Measurements from ENCODE around the gene SLC17A7.

SLC17A7 gene

DNA sequence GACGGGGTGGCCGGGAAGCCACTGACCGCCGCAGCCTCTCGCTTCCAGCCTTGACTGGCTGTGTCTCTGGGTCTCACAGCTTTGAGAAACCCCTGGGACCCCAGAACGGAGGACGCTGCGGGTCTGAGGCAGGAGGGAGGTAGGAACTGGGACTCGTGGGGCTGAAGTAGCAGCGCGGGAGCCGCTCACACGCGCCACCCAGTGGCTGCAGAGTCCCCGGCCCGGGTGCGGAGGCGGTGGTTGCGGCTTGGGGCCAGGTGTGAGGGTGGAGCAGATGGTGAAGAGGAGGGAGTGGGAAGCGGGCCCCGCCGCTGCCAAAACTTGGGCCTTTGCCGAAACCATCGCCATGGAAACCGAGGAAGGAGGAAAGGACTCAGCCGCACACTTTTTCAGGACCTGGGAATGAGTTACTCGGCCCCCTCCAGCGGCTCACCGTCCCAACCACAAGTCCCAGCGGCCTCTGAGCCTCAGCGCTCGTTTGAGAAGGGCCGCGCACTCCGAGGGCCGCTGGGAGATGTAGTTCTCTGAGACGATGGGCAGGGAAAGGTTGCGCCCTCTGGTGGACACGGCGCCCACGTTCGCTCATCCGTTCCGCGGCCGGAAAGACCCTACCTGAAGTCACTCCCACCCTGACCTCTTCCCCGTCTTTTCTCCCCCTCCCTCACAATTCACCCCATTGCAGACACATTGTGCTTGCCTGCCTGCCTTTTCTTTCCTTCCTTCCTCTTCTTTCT, 2.2 kb upstream of the SLC17A7 start:
- DNase-seq (ENCODE audit: low spot score): peak; percentile 94

DNA sequence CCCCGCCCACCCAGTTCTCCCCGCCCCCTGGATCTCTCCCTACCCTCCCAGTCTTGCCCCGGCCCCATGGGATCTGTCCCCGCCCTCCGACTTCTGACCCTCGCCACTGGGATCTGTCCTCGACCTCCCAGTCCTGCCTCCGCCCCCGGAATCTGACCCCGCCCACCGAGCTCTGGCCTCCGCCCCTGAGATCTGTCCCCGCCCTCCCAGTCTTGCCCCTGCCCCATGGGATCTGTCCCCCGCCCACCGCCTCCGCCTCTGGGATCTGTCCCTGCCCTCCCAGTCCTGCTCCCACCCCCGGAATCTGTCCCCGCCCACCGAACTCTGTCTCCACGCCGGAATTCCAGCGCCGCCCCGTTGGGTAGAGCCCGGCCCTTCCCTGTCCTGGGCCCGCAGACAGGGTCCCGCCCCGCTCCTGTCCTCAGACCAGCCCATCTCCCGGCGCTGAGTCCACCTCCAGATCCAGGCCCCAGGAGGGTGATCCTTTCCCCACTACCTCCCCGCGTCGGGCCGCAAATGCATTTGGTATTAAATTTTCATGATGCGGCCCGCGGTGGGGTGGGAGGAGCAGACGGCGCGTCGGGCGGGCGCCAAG, 1.5 kb upstream of the SLC17A7 start:
- peak; percentile 66 for DNase-seq (ENCODE audit: low spot score)

DNA sequence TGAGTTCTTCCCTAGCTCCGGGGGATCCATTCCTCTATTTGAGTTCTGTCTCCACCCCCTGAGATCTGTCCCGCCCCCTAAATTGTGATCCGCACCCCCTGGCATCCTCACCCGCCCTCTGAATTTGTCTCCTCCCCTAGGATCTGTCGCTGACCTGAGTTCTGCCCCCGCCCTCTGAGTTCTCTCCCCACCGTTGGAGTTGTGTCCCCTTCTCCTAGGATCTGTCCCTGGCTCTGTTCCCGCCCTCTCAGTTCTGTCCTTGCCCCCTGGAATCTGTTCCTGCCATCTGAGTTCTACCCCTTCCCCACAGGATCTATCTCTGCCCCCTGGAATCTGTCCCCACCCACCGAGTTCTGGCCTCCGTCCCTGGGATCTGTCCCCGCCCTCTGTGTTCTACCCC, 1.0 kb upstream of the SLC17A7 start:
- DNase-seq (ENCODE audit: low spot score): peak; percentile 55

DNA sequence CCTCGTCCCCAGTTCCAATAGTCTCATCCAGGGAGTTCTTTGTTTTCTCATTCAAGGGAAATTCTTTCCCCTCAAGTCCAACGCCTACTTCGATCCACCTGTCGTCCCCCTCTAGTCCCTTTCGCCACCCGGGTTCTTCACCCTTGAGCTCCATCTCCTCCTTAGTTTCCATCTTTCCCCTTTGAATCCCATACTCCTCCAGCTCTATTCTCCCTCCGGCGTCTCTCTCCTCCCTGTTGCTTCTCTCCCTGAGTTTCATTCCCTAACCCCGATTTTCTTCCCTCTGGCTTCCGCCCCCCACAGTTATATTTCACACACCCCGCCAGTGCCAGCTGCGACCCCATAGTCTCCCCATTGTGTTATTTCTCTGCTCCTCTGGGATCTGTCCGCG, 628 bp upstream of the SLC17A7 start:
- DNase-seq (ENCODE audit: low spot score): no peak

DNA sequence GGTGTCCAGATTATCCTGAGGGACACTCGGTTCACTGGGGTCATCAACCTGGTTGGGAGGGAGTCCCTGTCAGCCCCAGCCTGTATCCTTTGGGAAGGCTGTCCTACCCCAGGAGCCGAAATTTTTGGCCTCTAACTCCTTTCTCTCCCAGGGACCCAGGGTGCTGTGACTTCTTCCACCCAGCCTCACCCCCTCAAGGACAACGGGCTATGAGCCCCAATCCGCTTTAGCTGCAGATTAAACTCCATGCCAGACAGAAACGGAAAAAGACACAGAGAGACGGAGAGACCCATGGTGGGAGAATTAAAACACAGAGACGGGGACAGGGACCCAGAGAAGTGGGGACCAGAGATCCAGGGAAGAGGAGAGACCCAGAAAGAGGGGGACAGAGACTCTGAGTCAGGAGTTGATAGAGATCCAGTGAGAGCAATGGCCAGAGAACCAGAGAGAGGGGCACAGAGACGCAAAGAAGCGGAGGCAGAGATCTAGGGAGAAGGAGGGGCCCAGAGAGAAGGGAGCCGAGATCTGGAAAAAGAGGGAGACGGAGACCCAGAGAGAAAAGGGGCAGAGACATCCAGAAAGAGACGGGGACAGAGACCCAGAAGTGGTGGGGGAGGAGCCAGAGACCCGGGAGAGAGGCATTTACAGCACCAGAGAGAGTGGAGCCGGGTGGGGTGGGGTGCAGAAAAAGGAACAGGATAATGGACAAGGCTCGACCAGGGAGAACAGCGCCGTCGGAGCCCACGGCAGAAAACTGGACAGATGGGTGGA, 703 bp downstream of the SLC17A7 start:
- no peak for DNase-seq (ENCODE audit: low spot score)

DNA sequence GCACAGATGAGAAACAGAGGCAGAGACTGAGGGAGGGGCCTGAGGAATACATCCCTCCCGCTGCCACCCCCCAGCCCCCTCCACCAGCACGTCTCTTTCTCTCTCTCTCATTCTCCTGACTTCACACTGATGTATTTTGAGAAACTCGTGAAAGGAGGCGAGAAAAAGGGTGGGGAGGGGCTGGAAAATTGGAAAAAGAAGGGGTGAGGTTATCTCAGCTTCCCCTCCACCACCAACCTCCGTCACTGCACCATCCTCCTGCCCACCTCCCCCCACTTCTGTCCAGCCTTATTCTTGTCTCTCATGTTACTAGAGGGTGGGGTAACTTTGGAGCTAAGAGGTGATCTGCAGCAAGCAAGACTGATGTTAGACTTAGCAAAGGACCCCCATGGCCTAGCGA, 1.5 kb downstream of the SLC17A7 start:
- DNase-seq (ENCODE audit: low spot score): no peak

DNA sequence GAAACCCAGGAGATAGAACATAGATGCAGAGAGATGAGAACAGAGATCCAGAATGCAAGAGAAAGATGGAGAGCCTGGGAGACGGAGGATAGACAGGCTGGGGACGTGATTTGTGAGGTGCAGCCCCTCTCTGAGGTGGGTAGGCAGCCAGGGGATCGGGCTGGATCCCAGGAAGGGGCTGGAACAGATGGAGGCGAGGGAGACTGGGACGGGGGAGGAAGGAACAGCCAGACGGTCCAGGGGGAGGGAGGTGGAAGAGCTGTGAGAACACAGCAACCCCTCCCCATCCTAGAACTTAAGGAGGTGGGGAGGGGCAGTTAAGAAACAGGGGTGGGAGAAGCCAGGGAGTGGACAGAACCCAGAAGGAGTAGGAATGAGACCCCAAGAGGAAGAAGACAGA, 3.1 kb downstream of the SLC17A7 start:
- no peak for DNase-seq (ENCODE audit: low spot score)

DNA sequence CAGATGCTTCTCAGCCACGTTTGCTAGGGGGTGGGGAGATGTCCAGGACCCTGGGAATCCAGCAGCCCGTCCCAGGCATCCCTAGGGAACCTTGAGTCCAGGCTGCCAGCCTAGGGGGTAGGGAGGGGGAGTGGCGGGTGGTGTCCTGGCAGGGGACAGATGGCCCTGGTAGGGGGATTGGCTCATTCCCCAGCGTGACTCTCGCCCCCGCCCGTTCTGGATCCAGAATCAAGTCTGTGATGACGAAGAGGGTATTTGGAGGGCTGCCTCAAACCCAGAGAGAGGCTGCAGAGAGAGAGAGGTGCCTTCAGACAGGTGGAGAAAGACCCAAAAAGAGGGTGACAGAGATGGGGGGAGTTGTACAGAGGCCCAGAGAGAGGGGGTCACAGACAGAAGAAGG, 4.1 kb downstream of the SLC17A7 start:
- no peak for DNase-seq (ENCODE audit: low spot score)

DNA sequence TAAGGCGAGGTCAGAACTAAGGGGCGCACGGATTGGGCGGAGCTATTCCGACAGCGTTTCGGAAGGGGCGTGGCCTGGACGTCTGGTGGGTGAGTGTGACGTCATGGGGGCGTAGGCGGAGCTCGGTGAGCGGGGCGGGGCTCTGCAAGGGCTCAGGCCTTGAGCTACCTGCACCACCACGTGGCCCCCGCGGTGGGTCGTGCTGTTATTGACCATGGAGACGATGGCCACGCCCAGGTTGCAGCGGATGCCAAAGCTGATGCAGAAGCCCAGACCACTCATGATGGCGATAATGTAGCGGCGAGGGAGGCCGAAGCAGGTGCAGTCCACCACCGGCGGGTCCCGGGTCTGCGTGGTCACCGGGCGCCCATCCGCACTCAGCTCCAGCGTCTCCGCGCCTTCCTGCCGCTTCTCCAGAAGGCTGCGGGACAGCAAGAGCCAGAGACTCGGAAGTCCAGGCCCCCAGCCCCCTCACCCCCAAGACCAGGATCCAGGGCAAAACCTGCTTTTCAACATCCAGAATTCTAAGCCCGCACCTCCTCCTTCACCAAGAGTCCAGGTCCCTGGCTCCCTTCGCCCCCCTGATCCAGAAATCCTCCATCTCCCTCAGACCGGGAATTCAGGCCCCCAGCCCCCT, 4.8 kb downstream of the SLC17A7 start:
- peak; percentile 67 for DNase-seq (ENCODE audit: low spot score)

DNA sequence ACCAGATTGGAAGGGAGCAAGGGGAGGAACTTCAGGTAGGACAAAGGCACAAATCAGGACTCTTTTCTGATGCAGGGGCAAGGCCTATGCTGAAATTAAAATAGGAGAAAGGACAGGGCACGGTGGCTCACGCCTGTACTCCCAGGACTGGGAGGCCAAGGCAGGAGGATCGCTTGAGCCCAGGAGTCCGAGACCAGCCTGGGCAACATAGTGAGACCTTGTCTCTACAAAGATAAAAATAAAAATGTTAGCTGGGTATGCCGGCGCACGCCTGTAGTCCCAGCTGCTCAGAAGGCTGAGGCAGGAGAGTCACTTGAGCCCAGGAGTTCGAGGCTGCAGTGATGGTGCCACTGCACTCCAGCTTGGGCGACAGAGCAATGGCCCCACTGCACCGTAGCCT, 5.7 kb downstream of the SLC17A7 start:
- DNase-seq (ENCODE audit: low spot score): no peak

DNA sequence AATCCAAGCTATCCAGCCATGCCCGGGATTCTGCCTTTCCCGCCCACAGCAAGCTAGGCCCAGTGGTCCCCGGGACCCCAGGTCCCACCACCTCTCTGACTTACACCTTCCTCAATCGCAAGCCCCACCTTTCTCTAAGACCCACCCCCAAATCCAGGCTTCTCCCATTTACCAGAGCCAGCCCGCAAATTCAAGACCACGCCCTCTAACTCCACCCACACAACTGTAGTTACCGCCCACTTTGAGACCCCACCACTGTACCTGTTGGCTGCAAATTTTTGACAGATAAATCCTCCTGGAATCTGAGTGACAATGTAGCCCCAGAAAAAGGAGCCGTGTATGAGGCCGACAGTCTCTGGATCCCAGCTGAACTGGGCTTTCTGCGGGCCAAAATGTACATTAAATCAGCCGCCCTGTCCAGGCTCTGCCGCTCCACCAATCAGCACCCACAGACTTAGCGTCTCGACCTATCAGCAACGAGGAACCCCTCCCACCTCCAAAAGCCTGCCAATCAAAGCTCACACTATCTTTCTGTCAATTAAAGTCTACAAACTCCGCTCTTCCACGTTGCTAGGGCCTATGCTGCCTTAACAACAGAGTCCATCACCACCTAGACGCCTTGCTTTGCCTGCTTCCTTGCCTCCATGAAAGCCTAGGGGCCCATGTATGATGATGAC, 6.3 kb downstream of the SLC17A7 start:
- DNase-seq (ENCODE audit: low spot score): peak; percentile 58

DNA sequence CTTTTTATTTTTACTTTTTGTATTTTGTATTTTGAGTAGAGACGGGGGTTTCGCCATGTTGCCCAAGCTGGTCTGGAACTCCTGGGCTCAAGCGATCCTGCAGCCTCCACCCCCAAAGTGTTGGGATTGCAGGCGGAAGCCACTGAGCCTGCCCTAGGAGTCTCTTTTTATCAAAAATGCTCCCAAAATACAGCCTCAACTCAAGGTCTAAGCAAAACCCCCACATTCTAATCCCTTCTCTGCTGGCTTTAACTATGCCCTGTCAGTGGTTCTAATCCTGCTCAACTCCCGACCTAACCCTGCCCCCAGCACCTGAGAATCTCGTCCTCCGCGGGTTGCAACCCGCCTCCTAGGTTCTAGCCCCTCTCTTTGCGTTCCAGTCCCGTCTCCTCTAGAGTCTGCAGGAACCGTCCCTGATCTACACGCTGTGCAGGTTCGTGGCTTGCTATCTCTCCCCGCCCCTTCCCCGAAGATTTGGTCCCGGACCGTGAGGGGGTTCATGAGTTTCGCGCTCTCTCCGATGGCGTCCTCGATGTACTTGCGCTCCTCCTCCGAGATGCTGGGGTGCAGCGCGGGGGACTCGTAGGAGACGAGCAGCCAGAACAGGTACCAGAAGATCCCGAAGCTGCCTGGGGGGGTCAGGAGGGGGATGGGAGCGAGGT, 8.0 kb downstream of the SLC17A7 start:
- no peak for DNase-seq (ENCODE audit: low spot score)

DNA sequence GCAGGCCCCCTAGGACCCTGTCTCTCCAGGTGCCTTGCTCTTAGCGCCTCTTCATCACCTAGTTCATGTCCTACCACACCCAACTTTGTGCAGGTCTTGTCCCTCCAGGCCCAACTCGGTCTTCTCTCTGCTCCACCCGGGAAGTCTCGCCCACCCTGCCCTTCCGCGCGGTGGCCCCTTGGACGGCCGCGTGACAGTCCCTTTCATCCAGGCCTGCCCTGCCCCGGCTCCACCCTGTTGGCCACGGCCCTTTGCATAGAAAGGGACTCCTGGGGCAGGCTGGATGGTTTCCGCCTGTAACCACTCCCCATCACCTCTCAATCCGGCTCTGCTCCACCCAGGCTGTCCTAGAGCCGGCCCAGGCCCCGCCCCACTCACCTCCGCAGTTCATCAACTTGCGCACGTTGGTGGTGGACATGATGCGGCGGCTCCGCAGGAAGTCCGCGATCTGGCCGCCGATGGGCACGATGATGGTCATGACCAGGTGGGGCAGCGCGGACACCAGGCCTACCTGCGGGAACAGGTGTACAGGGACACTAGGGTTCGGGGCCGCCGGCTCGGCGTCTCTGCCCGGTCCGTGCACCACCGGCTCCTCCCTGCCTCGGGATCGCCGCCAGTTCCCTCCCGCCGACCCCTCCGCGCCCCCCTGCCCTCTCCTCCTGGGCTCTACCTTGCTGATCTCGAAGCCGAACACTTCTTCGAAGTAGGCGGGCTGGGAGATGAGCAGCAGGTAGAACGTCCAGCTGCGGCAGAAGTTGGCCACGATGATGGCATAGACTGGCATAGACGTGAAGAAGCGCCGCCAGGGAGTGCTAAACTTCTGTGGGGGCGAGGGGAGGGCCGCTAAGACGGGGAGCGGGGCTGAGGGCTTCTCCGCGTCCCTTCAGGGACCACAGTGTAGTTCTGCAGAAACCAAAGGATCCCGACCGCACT, 8.9 kb downstream of the SLC17A7 start:
- no peak for DNase-seq (ENCODE audit: low spot score)

DNA sequence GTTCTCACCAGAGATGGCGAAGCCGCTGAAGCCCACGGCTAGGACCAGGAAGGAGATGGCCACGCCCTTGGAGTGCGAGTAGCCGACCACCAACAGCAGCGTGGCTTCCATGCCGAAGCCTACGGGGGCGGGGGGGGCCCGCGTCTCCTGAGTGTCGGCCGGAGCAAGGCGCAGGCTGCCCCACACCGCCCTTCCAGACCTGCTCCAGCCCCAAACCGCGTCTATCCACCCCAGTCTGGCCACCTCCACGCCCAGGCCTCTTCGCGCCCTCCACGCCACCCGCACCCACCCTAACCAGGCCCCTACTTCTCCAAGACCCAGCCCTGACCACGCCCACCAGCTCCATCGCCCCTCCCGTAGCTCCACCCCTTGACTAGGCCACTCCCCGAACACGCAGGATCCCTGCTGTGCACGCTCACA, 10.0 kb downstream of the SLC17A7 start:
- DNase-seq (ENCODE audit: low spot score): peak; percentile 56

DNA sequence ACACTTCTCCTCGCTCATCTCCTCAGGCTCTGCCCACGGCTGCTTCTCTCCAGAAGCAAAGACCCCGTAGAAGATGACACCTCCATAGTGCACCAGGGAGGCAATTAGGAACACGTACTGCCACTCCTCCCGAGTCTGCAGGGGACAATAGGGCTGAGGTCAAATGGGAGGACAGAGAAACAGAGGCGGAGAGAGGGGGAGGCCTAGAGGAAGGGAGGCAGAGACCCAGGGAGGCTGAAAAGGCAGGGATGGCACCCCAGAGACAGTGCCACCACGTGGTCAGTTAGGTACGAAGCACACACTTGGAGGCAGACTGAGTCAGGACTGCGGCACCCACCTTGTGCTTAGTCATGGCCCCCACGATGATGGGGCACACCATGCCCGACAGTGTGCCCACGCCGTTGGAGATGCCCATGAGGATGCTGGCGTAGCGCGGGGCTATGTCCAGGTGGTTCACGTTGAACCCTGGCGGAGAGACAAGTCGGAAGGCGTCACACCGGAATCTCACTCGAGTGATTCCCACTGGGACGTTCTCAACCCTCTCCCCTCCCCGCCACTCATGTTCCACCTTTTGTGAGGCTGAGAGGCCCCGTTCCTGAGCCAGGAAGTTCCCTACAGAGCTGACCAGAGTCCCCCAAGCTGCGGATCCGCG, 10.5 kb downstream of the SLC17A7 start:
- DNase-seq (ENCODE audit: low spot score): peak; percentile 64

DNA sequence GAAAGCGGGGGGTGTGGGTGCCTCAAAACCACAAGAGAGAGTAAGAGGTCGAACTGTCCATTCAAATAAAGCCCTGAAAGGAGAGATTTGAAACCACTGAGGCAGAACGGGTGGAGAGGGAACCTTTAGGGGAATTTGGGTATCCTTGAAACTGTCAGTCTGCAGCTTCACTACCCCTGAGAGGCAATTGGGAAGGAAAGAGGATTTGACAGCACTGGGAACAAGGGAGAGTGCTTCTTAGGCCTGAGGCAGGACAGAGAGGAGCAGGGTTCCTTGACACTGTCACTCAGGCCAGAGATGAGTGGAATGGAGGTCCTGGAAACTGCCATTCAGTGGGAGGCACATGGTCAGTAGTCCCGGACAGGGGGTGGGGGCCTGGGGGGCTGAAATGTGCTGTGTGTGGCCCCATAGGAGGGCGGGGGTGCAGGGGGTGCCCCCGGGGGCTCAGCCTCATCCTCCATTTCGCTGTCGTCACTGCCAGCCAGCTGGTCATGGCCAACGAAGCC, 11.1 kb downstream of the SLC17A7 start:
- DNase-seq (ENCODE audit: low spot score): no peak

DNA sequence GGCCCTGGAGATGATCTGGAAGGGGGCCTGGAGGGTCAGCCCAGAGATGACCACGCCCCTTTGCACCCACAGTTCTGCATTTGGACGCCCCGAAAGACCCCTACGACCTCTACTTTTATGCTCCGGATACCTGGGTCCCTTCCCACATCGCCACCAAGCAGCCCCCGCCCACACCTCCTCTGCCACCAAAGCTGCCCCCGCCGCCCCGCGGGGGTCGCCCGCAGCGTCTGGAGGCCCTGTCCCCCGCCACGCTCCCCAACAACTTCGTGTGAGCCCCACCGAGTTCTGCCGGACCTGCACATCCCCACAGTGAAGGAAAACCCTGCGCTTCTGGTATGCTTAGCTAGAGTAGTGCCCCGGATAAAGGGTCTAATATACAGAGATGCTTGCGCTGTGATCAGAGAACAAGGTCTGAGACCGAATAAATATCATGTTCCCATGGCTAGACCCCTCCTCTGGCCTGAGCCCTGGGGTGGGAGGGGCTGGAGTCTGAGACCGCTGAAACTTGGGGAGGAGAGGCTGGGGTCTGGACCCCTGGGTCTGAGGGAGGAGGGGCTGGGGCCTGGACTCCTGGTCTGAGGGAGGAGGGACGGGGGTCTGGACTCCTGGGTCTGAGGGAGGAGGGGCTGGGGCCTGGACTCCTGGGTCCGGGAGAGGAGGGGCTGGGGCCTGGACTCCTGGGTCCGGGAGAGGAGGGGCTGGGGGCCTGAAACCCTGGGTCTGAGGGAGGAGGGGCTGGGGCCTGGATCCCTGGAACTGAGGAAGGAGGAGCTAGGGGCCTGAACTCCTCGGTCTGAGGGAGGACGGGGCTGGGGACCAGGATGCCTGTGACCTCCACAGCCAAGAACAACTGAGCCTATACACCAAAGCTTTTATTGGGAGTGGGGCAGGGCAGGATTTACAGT, 12.5 kb downstream of the SLC17A7 start:
- DNase-seq (ENCODE audit: low spot score): no peak

DNA sequence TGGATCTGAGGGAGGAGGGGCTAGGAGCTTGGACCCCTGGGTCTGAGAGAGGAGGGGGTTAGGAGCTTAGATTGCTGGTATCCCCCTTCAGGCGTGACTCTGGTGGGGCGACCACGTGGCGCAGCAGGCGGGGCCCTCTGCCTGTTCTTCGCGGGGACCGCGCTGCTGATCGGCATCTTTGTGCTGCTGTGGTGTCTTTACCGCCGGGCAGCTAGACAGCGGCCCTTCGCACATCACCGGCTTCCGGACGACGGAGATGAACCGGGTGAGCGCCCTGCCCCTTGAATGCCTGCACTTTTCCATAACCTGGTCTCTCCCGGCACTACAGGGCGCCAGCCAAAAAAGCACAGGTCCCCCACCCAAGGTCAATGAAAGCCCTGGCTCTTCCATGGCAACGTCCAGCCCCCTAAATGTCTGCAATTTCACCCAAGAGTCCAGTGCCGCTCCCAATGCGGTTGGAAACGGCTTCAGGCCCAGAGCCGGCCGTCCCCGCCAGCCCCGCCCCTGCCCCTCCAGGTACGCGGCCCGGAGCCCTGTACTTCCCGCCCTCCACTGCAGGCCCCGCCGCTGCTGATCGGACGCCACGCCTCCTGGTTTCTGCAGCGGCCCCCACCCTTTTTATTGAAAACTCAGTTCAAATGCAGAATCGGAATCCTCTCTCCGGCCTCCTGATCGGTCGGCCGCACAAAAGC, 13.3 kb downstream of the SLC17A7 start:
- DNase-seq (ENCODE audit: low spot score): no peak
